Measurements from ENCODE around the gene FMN1.
A peak's percentile ranks its signal among the peaks of the same experiment; 100 is the strongest.

FMN1 gene

GRCh38 chr15:33029109-33029652 is 165.3 kb downstream of the FMN1 start:
- Mint-ChIP-seq H3K9me3 (peaks cover 3% of the 10 kb centered on the region), H3K27me3 (ENCODE audit: low read depth) (no peaks in the 10 kb centered on the region), H3K4me1 (peaks cover 48% of the 10 kb centered on the region), H3K36me3 (ENCODE audit: low read depth) (peaks cover 14% of the 10 kb centered on the region), H3K27ac (peak overlapping the region; percentile 46 to 82 (median 79)), H3K4me3 (peak overlapping the region in 1 of 3 experiments; percentile 3)
- no peak for TF ChIP-seq CTCF (IDR thresholded peaks at IDR 0.05; ENCODE audit: unreplicated experiment in 3 of 3)

- Mint-ChIP-seq H3K36me3 (ENCODE audit: low read depth) (peaks cover 8% of the 10 kb centered on the region), H3K27ac (peak overlapping the region; percentile 78 to 82 (median 79)), H3K9me3 (no peaks in the 10 kb centered on the region), H3K27me3 (ENCODE audit: low read depth) (no peaks in the 10 kb centered on the region), H3K4me3 (no peak overlapping the region), H3K4me1 (peaks cover 51% of the 10 kb centered on the region)
- no peak for TF ChIP-seq CTCF (IDR thresholded peaks at IDR 0.05; ENCODE audit: unreplicated experiment in 3 of 3)
These were observed 166.0 kb downstream of the FMN1 start for GRCh38 chr15:33028495-33028894.

GRCh38 chr15:33027306-33028035 is 167.0 kb downstream of the FMN1 start:
- H3K27me3 Mint-ChIP-seq (ENCODE audit: low read depth): no peaks in the 10 kb centered on the region
- peak overlapping the region; percentile 74 to 82 (median 78) for H3K27ac Mint-ChIP-seq
- H3K36me3 Mint-ChIP-seq (ENCODE audit: low read depth): peaks cover 3% of the 10 kb centered on the region
- peak overlapping the region in 1 of 3 experiments; percentile 41 for H3K4me3 Mint-ChIP-seq
- no peak for TF ChIP-seq CTCF (IDR thresholded peaks at IDR 0.05; ENCODE audit: unreplicated experiment in 3 of 3)
- H3K4me1 Mint-ChIP-seq: peaks cover 61% of the 10 kb centered on the region
- no peaks in the 10 kb centered on the region for H3K9me3 Mint-ChIP-seq

- Mint-ChIP-seq H3K9me3 (no peaks in the 10 kb centered on the region), H3K4me1 (peaks cover 70% of the 10 kb centered on the region), H3K27ac (peak overlapping the region; percentile 73 to 84 (median 78)), H3K36me3 (ENCODE audit: low read depth) (peaks cover 3% of the 10 kb centered on the region), H3K27me3 (ENCODE audit: low read depth) (no peaks in the 10 kb centered on the region), H3K4me3 (no peak overlapping the region)
- TF ChIP-seq CTCF (IDR thresholded peaks at IDR 0.05; ENCODE audit: unreplicated experiment in 3 of 3): no peak
These were observed 167.9 kb downstream of the FMN1 start for GRCh38 chr15:33026614-33027013.

- Mint-ChIP-seq H3K27me3 (ENCODE audit: low read depth) (no peaks in the 10 kb centered on the region), H3K9me3 (no peaks in the 10 kb centered on the region), H3K4me3 (peak overlapping the region in 2 of 3 experiments; percentile 30 to 52), H3K4me1 (peaks cover 44% of the 10 kb centered on the region), H3K36me3 (ENCODE audit: low read depth) (peaks cover 4% of the 10 kb centered on the region), H3K27ac (peak overlapping the region; percentile 69 to 90 (median 76))
- no peak for TF ChIP-seq CTCF (IDR thresholded peaks at IDR 0.05; ENCODE audit: unreplicated experiment in 3 of 3)
These were observed 171.9 kb downstream of the FMN1 start for GRCh38 chr15:33022629-33023028.

Measured in nephron (organoid).